OCI-LY1 (cell line): ENCODE data around the gene AMBN.

Experiments used
- H2AFZ ChIP-seq: fragments of 200-600 bp; sonication (generic), shearing (Covaris generic); 2 replicates; pipeline ENCODE4 v1.6.0; 2014; ENCODE audit warnings: antibody characterized with exemption, mild to moderate bottlenecking, low read length
- H3F3A ChIP-seq: fragments of 200-600 bp; sonication (generic), shearing (Covaris generic); 2 replicates; pipeline ENCODE4 v1.6.0; 2014; ENCODE audit warnings: mild to moderate bottlenecking, antibody characterized with exemption, low read length, moderate library complexity; ENCODE audit not compliant: insufficient read depth
- H3K27ac ChIP-seq: fragments of 200-600 bp; sonication (generic); 2 replicates; pipeline ENCODE4 v1.5.1; 2014; ENCODE audit warnings: low read length, mixed run types, mild to moderate bottlenecking, low read depth; ENCODE audit not compliant: poor library complexity, severe bottlenecking
- H3K27me3 ChIP-seq: fragments of 200-600 bp; sonication (generic); 2 replicates; pipeline ENCODE4 v1.6.0; 2014; ENCODE audit warnings: antibody characterized with exemption, mild to moderate bottlenecking, low read length, moderate library complexity; ENCODE audit not compliant: insufficient read depth
- H3K36me3 ChIP-seq: fragments of 200-600 bp; sonication (generic); 2 replicates; pipeline ENCODE4 v1.6.1; 2014; ENCODE audit warnings: mild to moderate bottlenecking, antibody characterized with exemption, low read length, moderate library complexity, mixed read lengths; ENCODE audit not compliant: insufficient read depth
- H3K4me1 ChIP-seq: fragments of 200-600 bp; sonication (generic); 2 replicates; pipeline ENCODE4 v1.5.1; 2014; ENCODE audit warnings: mild to moderate bottlenecking, low read length, moderate library complexity; ENCODE audit not compliant: insufficient read depth, severe bottlenecking
- H3K4me2 ChIP-seq: fragments of 200-600 bp; sonication (generic), shearing (Covaris generic); 2 replicates; pipeline ENCODE4 v1.6.1; 2014; ENCODE audit warnings: low read length
- H3K4me3 ChIP-seq: fragments of 200-600 bp; sonication (generic); 2 replicates; pipeline ENCODE4 v1.5.1; 2014; ENCODE audit warnings: low read length, low read depth, mild to moderate bottlenecking, mixed read lengths; ENCODE audit not compliant: poor library complexity, severe bottlenecking
- H3K79me2 ChIP-seq: fragments of 200-600 bp; shearing (Covaris generic); 2 replicates; pipeline ENCODE4 v1.6.1; 2016; ENCODE audit warnings: mixed run types, low read length, mixed read lengths; ENCODE audit not compliant: insufficient read depth
- H3K9ac ChIP-seq: fragments of 200-600 bp; sonication (generic), shearing (Covaris generic); 2 replicates; pipeline ENCODE4 v1.6.1; 2014; ENCODE audit warnings: mild to moderate bottlenecking, low read length, mixed read lengths
- H3K9me2 ChIP-seq: fragments of 200-600 bp; sonication (generic), shearing (Covaris generic); 2 replicates; pipeline ENCODE4 v1.6.1; 2014; ENCODE audit warnings: low read depth, mild to moderate bottlenecking, low read length, mixed read lengths
- H3K9me3 ChIP-seq: fragments of 200-600 bp; shearing (Covaris generic); 2 replicates; pipeline ENCODE4 v1.6.1; 2014; ENCODE audit warnings: low read length, mixed read lengths
- H4K20me1 ChIP-seq: fragments of 200-600 bp; sonication (generic), shearing (Covaris generic); 2 replicates; pipeline ENCODE4 v1.6.0; 2016; ENCODE audit warnings: mild to moderate bottlenecking, low read length; ENCODE audit not compliant: insufficient read depth
- CTCF ChIP-seq: fragments of 200-600 bp; sonication (generic), shearing (Covaris generic); IDR thresholded peaks from 2 replicates; pipeline ENCODE4 v1.5.1; 2017; ENCODE audit warnings: mild to moderate bottlenecking, antibody characterized with exemption, low read length, moderate library complexity, mixed read lengths
- EZH2 ChIP-seq: fragments of 200-600 bp; sonication (generic), shearing (Covaris generic); IDR thresholded peaks from 2 replicates; pipeline ENCODE4 v1.8.0; 2017; ENCODE audit warnings: borderline replicate concordance, mixed run types, mild to moderate bottlenecking, antibody characterized with exemption, low read length, moderate library complexity, mixed read lengths

AMBN gene

GRCh38 chr4:70628444-70628843, 36.4 kb downstream of the AMBN start, which contains the start of gene ENAM:
Gene ENAM (plus strand): TSS chr4:70628744. CDS start chr4:70629501, 757 bp downstream.
- no peaks in the 10 kb centered on the region for H3K27me3 ChIP-seq
- no peak within 1 kb of the TSS for H3K4me3 ChIP-seq
- H3K9me2 ChIP-seq = no peaks in the 10 kb centered on the region
- no peaks in the 10 kb centered on the region for H3K36me3 ChIP-seq
- no peaks in the 10 kb centered on the region for H3K9me3 ChIP-seq
- peaks cover 8% of the 10 kb centered on the region for H3K4me1 ChIP-seq
- H4K20me1 ChIP-seq = no peaks in the 10 kb centered on the region
- no peak within 1 kb of the TSS for H3K4me2 ChIP-seq
- TF ChIP-seq EZH2 = no peak
- TF ChIP-seq CTCF = no peak
- no peaks in the 10 kb centered on the region for H3F3A ChIP-seq
- H3K27ac ChIP-seq = no peak within 1 kb of the TSS
- no peaks in the 10 kb centered on the region for H3K79me2 ChIP-seq
- H2AFZ ChIP-seq = no peak within 1 kb of the TSS
- no peak within 1 kb of the TSS for H3K9ac ChIP-seq

GRCh38 chr4:70629469-70630090, 37.5 kb downstream of the AMBN start:
- Histone ChIP-seq H4K20me1 (no peaks in the 10 kb centered on the region), H2AFZ (no peak overlapping the region), H3F3A (no peaks in the 10 kb centered on the region), H3K9ac (no peak overlapping the region), H3K4me3 (no peak overlapping the region), H3K4me2 (no peak overlapping the region), H3K79me2 (no peaks in the 10 kb centered on the region), H3K4me1 (peaks cover 8% of the 10 kb centered on the region), H3K36me3 (no peaks in the 10 kb centered on the region), H3K9me2 (no peaks in the 10 kb centered on the region), H3K27me3 (no peaks in the 10 kb centered on the region), H3K27ac (no peak overlapping the region), H3K9me3 (no peaks in the 10 kb centered on the region)
- TF ChIP-seq CTCF = no peak
- no peak for TF ChIP-seq EZH2

DNA sequence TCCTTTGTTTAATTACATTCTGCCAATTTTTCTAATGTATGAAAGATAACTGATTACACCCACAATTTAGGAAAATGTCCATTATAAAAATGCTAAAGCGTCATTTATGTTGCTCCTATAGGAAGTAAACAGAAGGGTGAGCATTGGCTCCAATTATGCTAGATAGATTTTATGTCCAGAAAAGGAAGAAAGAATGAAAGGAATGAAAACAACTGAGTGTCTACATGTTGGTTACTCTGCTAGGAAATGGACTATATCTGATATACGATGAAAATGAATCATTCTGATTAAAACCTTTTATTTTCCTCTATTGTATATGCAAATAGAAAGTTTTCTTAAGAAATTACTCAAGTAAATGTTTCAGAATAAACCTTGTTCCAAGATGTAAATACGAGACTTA, 38.1 kb downstream of the AMBN start:
- Histone ChIP-seq H3K79me2 (no peaks in the 10 kb centered on the region), H3K9me3 (no peaks in the 10 kb centered on the region), H3K27ac (no peak overlapping the region), H3K36me3 (no peaks in the 10 kb centered on the region), H3K9me2 (no peaks in the 10 kb centered on the region), H3K4me3 (no peak overlapping the region), H3F3A (no peaks in the 10 kb centered on the region), H3K4me2 (no peak overlapping the region), H4K20me1 (no peaks in the 10 kb centered on the region), H2AFZ (no peak overlapping the region), H3K9ac (no peak overlapping the region), H3K4me1 (peaks cover 8% of the 10 kb centered on the region), H3K27me3 (no peaks in the 10 kb centered on the region)
- TF ChIP-seq EZH2 (no peak), CTCF (no peak)
